Fibroblast of lung (primary cell): ENCODE measurements around the gene DUOX2. TPM values are rescaled to one million over a fixed set of nuclear protein-coding genes. Genes with fewer than 3 reads are reported as not detected.
"Not testable (repeated sequence)": the region's sequence is repeated elsewhere in the genome, so short reads cannot be mapped to it uniquely, and the experiment has no call there.

ENCODE experiments used
- DNase-seq, 2 donors: peaks; one replicate each; pipeline versions ENCODE4 v3.0.0 to v3.0.0-alpha.2; 2010; ENCODE audit warnings: low read depth in 2 of 2
- H2AFZ ChIP-seq: 2 replicates; pipeline ENCODE4 v1.5.1; 2012; ENCODE audit warnings: low read length, control low read depth, inconsistent platforms
- H3K27ac ChIP-seq: 2 replicates; pipeline ENCODE4 v1.5.1; 2011; ENCODE audit warnings: low read length, control low read depth; ENCODE audit not compliant: insufficient read depth
- H3K27me3 ChIP-seq: 2 replicates; pipeline ENCODE4 v1.5.1; 2011; ENCODE audit warnings: mild to moderate bottlenecking, low read length; ENCODE audit not compliant: control insufficient read depth, insufficient read depth
- H3K36me3 ChIP-seq: 2 replicates; pipeline ENCODE4 v1.5.1; 2011; ENCODE audit warnings: low read length; ENCODE audit not compliant: control insufficient read depth, insufficient read depth
- H3K4me1 ChIP-seq: 2 replicates; pipeline ENCODE4 v1.5.1; 2011; ENCODE audit warnings: low read length; ENCODE audit not compliant: control insufficient read depth, insufficient read depth; ENCODE audit errors: extremely low read depth
- H3K4me2 ChIP-seq: 2 replicates; pipeline ENCODE4 v1.5.1; 2011; ENCODE audit warnings: low read length, control low read depth; ENCODE audit not compliant: insufficient read depth; ENCODE audit errors: extremely low read depth
- H3K4me3 ChIP-seq, 4 experiments: fragments of 200-600 bp in 1 of 4; sonication (generic) in 1 of 4; replicated peaks in 1 of 4; 2 replicates each; pipeline ENCODE4 v1.5.1; 2011 to 2016; ENCODE audit warnings: low read length in 4 of 4, low read depth in 3 of 4, mild to moderate bottlenecking in 3 of 4, control low read depth in 2 of 4, inconsistent platforms in 1 of 4, mixed read lengths in 1 of 4; ENCODE audit not compliant: insufficient read depth in 1 of 4; ENCODE audit errors: control extremely low read depth in 1 of 4
- H3K79me2 ChIP-seq: 2 replicates; pipeline ENCODE4 v1.5.1; 2012; ENCODE audit warnings: mild to moderate bottlenecking, low read length, inconsistent platforms; ENCODE audit not compliant: control insufficient read depth, insufficient read depth
- H3K9ac ChIP-seq: 2 replicates; pipeline ENCODE4 v1.5.1; 2011; ENCODE audit warnings: mild to moderate bottlenecking, low read length, control low read depth; ENCODE audit not compliant: insufficient read depth
- H3K9me3 ChIP-seq: 2 replicates; pipeline ENCODE4 v1.5.1; 2012; ENCODE audit warnings: low read depth, low read length; ENCODE audit not compliant: control insufficient read depth, insufficient read depth
- H4K20me1 ChIP-seq: 2 replicates; pipeline ENCODE4 v1.5.1; 2011; ENCODE audit warnings: low read length; ENCODE audit not compliant: control insufficient read depth, insufficient read depth; ENCODE audit errors: extremely low read depth
- EZH2 ChIP-seq: IDR thresholded peaks from 2 replicates; pipeline ENCODE4 v1.5.1; 2012; ENCODE audit warnings: low read length, control low read depth, mild to moderate bottlenecking; ENCODE audit errors: missing control alignments
- polyA plus RNA-seq, 2 donors: library from polyadenylated mRNA; depleted of rRNA in 1 of 2; stranded (reverse) in 1 of 2; unstranded in 1 of 2; fragments of >200 nt; gene quantifications; 2 replicates each; pipeline ENCODE4 v1.2.1, GENCODE V29; 2011 to 2012; ENCODE audit warnings: missing spikeins in 1 of 2
- total RNA-seq: library from RNA; depleted of rRNA; stranded (reverse); fragments of >200 nt; gene quantifications from 2 replicates; pipeline ENCODE4 v1.2.1, GENCODE V29; 2014
- TF ChIP-seq, protein P1 (sequence below), 2 donors: IDR thresholded peaks in 1 of 2; conservative IDR thresholded peaks in 1 of 2; 1 replicate in 1 of 2; 2 replicates in 1 of 2; pipeline ENCODE4 v1.5.1; 2011 to 2012; ENCODE audit warnings: low read length in 2 of 2, control low read depth in 1 of 2, inconsistent platforms in 1 of 2, low read depth in 1 of 2, mild to moderate bottlenecking in 1 of 2

DUOX2 gene
- total and polyA plus RNA-seq, 2 donors (not counting 1 experiment from before 2014, with no cell fraction given): not detected

GRCh38 chr15:45075440-45076320, 38.3 kb downstream of the DUOX2 start:
- H3K4me1 ChIP-seq, H3K27ac ChIP-seq, H3K4me2 ChIP-seq: not testable (repeated sequence)

GRCh38 chr15:45073602-45074001, 40.4 kb downstream of the DUOX2 start:
- H3K27ac ChIP-seq, H3K9ac ChIP-seq, H3K9me3 ChIP-seq, H3K79me2 ChIP-seq, H3K4me1 ChIP-seq, H3K4me3 ChIP-seq, H2AFZ ChIP-seq, H3K27me3 ChIP-seq, H4K20me1 ChIP-seq, DNase-seq, H3K4me2 ChIP-seq, H3K36me3 ChIP-seq: not testable (repeated sequence)

More at GRCh38 chr15:45075440-45076320, 38.3 kb downstream of the DUOX2 start:
- H3K4me3 ChIP-seq, H2AFZ ChIP-seq, H3K27me3 ChIP-seq, H4K20me1 ChIP-seq, H3K9ac ChIP-seq, H3K79me2 ChIP-seq, H3K9me3 ChIP-seq, H3K36me3 ChIP-seq, DNase-seq: not testable (repeated sequence)

DNA sequence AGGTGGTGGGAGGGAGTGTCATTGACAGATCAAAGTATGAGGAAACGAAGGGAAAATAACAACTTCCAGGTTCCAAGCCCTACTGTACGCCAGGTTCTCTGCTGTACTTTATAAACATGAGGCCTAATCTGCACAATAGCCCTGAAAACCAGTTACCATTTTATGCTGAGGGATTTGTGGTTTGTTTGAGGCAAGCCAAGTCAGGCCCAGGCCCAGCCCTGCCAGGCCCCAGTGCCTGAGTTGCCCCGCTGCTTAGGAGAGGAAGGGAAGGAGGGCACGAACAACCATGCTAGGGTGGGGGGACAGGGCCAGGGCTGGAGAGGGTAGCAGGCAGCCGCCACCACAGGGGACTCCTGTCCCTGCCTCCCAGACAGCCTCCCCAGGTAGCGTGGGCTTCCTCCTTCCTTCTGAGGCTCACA, 44.0 kb downstream of the DUOX2 start:
- H3K27me3 ChIP-seq, H3K4me2 ChIP-seq, H3K36me3 ChIP-seq, H2AFZ ChIP-seq, H3K9ac ChIP-seq, H3K4me1 ChIP-seq, DNase-seq, H3K4me3 ChIP-seq, H4K20me1 ChIP-seq, H3K79me2 ChIP-seq, H3K27ac ChIP-seq, H3K9me3 ChIP-seq: not testable (repeated sequence)

- Histone ChIP-seq H3K4me1 (no peaks in the 10 kb centered on the region), H2AFZ (no peak overlapping the region), H3K27me3 (no peaks in the 10 kb centered on the region), H3K9ac (no peak overlapping the region), H3K79me2 (no peaks in the 10 kb centered on the region), H3K4me2 (no peak overlapping the region), H3K9me3 (no peaks in the 10 kb centered on the region), H3K27ac (no peak overlapping the region), H3K36me3 (no peaks in the 10 kb centered on the region), H3K4me3 (no peak overlapping the region), H4K20me1 (no peaks in the 10 kb centered on the region)
- TF ChIP-seq, protein P1, sequence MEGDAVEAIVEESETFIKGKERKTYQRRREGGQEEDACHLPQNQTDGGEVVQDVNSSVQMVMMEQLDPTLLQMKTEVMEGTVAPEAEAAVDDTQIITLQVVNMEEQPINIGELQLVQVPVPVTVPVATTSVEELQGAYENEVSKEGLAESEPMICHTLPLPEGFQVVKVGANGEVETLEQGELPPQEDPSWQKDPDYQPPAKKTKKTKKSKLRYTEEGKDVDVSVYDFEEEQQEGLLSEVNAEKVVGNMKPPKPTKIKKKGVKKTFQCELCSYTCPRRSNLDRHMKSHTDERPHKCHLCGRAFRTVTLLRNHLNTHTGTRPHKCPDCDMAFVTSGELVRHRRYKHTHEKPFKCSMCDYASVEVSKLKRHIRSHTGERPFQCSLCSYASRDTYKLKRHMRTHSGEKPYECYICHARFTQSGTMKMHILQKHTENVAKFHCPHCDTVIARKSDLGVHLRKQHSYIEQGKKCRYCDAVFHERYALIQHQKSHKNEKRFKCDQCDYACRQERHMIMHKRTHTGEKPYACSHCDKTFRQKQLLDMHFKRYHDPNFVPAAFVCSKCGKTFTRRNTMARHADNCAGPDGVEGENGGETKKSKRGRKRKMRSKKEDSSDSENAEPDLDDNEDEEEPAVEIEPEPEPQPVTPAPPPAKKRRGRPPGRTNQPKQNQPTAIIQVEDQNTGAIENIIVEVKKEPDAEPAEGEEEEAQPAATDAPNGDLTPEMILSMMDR (conservative IDR thresholded peaks at IDR 0.05 in 1 of 2, IDR thresholded peaks at IDR 0.05 in 1 of 2; ENCODE audit: low read depth in 1 of 2, low read length in 2 of 2): no peak
- no peak for TF ChIP-seq EZH2
- DNase-seq: peak; percentile 42 to 46
Observed at GRCh38 chr15:45064386-45064785, 49.6 kb downstream of the DUOX2 start.

DNA sequence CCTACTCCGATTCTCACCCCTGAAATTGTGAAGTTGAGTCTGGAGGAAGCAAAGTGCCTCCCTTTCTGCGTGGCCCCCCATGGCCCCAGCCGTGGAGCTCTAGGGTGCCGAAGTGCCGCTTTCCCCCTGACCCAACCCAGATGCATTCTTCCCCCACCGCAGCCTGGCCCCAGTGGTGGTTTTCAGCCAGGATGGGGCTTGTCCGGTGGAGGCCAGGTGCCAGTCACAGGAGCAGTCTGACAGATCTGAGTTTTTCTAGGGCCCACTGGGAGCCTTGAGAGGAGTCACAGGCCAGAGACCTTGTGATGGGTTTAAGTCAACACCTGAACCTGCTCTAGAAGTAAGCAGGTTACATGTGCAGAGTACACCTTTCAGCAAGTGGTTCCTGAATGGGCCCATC, 51.7 kb downstream of the DUOX2 start:
- H3K9ac ChIP-seq, H3K36me3 ChIP-seq, DNase-seq, H2AFZ ChIP-seq, H3K9me3 ChIP-seq, H3K79me2 ChIP-seq, H3K4me2 ChIP-seq, H3K27me3 ChIP-seq, H3K4me1 ChIP-seq, H3K27ac ChIP-seq, H4K20me1 ChIP-seq, H3K4me3 ChIP-seq: not testable (repeated sequence)
